ENCODE data around the gene TAGLN.

Gene TAGLN

DNA sequence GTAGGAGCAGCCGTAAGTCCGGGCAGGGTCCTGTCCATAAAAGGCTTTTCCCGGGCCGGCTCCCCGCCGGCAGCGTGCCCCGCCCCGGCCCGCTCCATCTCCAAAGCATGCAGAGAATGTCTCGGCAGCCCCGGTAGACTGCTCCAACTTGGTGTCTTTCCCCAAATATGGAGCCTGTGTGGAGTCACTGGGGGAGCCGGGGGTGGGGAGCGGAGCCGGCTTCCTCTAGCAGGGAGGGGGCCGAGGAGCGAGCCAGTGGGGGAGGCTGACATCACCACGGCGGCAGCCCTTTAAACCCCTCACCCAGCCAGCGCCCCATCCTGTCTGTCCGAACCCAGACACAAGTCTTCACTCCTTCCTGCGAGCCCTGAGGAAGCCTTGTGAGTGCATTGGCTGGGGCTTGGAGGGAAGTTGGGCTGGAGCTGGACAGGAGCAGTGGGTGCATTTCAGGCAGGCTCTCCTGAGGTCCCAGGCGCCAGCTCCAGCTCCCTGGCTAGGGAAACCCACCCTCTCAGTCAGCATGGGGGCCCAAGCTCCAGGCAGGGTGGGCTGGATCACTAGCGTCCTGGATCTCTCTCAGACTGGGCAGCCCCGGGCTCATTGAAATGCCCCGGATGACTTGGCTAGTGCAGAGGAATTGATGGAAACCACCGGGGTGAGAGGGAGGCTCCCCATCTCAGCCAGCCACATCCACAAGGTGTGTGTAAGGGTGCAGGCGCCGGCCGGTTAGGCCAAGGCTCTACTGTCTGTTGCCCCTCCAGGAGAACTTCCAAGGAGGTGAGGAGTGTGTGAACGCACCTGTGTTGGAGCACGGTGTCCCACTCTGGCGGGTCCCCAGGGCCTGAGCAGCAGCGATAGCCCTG, at the start of gene TAGLN:
Gene TAGLN, plus strand, starts transcription at position 318 of the 863 bp plus-strand sequence. CDS start 3,644 bp downstream, outside the sequence.
- H3K27ac ChIP-seq, result no peak within 1 kb of the TSS
- no peak for DNase-seq (ENCODE audit: low read depth, low spot score)

DNA sequence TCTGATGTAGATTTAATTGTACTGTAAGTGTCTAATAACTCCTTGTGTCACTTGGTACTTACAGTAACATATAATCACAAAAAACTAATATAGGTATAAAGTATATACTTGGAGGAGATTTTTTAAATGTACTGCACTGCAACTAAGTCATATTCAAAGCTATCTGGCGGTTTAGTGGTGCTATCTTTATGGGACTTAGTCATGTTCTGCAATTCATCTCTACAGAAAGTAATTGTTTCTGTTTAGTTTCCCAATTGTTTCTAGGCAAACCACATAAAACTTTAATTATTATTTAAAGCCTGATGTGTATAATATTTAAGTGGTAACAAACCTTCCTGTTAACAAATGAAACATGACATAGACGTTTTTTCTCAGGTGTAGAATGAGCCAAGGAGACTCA, 47.1 kb upstream of the TAGLN start:
- H3K27ac ChIP-seq, result no peak overlapping the region
- no peak for DNase-seq (ENCODE audit: low read depth, low spot score)

DNA sequence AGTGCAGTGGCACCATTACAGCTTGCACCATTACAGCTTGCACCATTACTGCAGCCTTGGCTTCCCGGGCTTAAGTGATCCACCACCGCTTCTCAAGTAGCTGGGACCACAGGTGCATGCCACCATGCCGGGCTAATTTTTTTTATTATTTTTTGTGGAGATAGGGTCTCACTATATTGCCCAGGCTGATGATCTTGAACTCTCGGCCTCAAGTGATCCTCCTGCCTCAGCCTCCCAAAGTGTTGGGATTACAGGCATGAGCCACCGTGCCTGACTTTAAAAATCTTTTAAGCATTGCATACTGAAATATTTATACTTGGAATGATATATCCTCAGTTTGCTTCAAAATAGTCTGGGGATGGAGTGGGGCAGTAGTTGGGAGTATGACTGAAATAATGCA, 44.7 kb upstream of the TAGLN start:
- no peak for DNase-seq (ENCODE audit: low read depth, low spot score)
- H3K27ac ChIP-seq, result no peak overlapping the region

DNA sequence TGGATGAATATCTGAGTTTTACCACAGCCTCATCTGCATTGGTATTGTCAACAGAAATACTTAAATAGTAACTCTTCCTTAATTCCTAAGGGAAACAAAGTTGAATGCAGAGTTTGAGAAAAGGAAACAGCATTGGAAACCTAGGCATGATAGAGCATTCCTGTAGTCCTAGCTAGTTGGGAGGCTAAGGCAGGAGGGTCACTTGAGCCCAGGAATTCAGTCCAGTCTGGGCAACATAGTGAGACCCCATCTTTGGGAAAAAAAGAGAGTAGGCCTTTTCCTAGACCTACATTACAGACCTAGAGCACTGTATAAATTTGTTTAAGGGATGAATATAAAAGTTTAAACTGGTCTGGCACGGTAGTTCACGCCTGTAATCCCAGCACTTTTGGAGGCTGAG, 41.7 kb upstream of the TAGLN start:
- no peak overlapping the region for H3K27ac ChIP-seq
- no peak for DNase-seq (ENCODE audit: low read depth, low spot score)

DNA sequence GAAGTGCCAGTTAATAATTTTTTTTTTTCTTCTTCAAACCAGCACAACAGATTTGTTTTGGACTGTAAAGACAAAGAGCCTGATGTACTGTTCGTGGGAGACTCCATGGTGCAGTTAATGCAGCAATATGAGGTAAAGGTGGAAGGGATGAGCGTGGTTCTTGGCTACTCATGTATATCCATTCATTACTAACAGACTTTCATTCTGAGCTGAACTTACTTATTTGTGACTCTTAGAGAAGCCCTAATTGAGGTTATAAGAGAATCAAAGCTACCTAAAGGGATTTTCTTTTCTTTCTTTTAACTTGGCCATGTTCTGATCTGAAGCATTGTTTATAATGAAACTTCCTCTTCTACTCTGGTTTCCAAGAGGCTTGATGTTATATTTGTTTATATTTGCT, 39.3 kb upstream of the TAGLN start:
- no peak for DNase-seq (ENCODE audit: low read depth, low spot score)
- H3K27ac ChIP-seq, result no peak overlapping the region

DNA sequence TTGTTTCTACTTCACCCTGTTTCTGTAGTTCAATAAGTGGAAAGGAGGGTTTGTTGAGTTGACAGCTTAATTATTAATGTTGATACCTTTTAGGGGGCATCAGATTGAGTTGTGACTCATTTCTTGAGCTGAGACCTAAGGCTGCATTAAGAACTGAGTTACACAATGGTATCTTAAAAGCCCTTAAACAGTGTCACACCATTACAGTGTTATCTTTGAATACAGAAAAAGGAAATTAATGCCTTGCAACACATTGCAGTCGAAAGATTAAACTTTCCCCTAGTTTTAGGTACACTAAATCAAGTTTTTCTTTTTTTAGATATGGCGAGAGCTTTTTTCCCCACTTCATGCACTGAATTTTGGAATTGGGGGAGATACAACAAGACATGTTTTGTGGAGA, 38.3 kb upstream of the TAGLN start:
- H3K27ac ChIP-seq, result no peak overlapping the region
- no peak for DNase-seq (ENCODE audit: low read depth, low spot score)

GRCh38 chr11:117166491-117166890, 32.7 kb upstream of the TAGLN start:
- DNase-seq (ENCODE audit: low read depth, low spot score), result no peak
- H3K27ac ChIP-seq, result no peak overlapping the region

- H3K27ac ChIP-seq, result no peak overlapping the region
- no peak for DNase-seq (ENCODE audit: low read depth, low spot score)
Measured at GRCh38 chr11:117169736-117170135, 29.4 kb upstream of the TAGLN start.

DNA sequence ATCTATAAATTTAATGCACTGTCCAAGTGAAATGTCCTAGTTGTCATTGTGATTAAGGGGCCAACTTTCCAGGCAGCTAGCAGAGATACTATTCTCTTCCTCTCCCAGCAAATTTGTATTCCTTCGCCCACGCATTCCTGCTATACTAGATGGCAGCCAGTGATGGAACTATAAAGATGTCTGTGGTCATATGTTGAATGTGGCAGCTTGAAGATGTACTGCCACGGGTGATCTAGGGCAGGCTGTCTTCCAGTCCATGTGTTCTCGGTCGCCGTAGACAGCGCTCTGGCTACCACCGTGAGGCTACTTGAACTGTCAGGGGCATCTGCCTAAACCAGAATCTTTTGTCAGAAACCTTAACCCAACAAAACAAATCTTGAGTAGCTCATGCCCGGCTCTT, 29.0 kb upstream of the TAGLN start:
- no peak for DNase-seq (ENCODE audit: low read depth, low spot score)
- H3K27ac ChIP-seq, result no peak overlapping the region

GRCh38 chr11:117171007-117171403, 28.2 kb upstream of the TAGLN start:
- H3K27ac ChIP-seq, result no peak overlapping the region
- no peak for DNase-seq (ENCODE audit: low read depth, low spot score)

DNA sequence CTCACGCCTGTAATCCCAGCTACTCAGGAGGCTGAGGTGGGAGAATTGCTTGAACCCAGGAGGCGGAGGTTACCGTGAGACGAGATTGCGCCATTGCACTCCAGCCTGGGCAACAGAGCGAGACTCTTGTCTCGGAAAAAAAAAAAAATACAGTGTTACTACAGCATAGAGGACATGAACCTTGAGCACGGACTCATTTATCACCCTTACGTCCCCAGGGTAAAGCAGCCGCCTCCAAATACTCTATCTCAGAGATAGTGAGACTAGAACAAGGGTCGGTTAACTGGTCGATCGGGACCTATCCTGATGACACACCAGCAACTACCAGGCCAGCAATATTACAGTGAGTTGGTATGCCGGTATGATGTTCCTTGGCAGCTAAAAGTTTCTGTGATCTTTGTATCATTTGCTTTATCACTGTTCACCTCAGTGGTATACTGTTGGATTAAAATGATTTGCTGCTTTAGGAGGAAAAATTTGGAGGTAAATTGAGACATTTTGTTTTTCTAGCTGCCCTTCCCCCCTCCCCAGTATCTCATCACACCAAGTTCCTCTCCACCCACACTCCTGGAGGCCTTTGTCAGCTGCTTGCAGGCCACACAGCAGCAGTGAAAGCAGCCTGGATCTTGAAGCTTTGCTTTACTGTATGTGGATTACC, 27.6 kb upstream of the TAGLN start:
- no peak for DNase-seq (ENCODE audit: low read depth, low spot score)
- no peak overlapping the region for H3K27ac ChIP-seq

DNA sequence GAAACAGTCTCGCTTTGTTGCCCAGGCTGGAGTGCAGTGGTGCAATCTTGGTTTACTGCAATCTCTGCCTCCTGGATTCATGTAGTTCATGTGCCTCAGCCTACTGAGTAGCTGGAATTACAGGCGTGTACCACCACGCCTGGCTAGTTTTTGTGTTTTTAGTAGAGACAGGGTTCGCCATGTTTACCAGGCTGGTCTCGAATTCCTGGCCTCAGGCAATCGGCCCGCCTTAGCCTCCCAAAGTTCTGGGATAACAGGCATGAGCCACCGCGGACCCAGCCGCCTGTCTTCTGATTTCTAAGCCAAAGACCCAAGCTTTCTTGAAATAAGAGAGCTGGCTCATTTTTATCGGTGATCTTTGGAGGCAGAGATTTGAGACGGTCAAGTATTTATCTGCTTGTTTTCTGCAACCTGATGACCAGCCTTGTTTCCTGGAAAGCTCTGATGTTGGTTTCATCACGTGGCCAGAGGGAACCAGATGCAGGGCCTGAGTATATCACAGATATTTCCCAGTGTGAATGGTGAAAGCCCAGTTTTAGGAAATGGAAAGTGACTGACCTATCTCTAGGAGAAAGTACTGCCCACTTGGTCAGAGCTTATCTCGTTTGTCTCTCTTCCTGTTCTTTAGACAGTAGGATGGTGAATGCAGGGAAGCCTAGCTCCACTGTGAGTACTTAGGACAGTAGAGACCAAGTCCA, 26.3 kb upstream of the TAGLN start:
- H3K27ac ChIP-seq, result peak overlapping the region; percentile 41

GRCh38 chr11:117175104-117175503, 24.1 kb upstream of the TAGLN start:
- no peak for DNase-seq (ENCODE audit: low read depth, low spot score)
- no peak overlapping the region for H3K27ac ChIP-seq

More for the DNA sequence above, 26.3 kb upstream of the TAGLN start:
- DNase-seq (ENCODE audit: low read depth, low spot score), result no peak

- DNase-seq (ENCODE audit: low read depth, low spot score), result no peak
- H3K27ac ChIP-seq, result no peak overlapping the region
Measured at GRCh38 chr11:117175781-117176180, 23.4 kb upstream of the TAGLN start.

DNA sequence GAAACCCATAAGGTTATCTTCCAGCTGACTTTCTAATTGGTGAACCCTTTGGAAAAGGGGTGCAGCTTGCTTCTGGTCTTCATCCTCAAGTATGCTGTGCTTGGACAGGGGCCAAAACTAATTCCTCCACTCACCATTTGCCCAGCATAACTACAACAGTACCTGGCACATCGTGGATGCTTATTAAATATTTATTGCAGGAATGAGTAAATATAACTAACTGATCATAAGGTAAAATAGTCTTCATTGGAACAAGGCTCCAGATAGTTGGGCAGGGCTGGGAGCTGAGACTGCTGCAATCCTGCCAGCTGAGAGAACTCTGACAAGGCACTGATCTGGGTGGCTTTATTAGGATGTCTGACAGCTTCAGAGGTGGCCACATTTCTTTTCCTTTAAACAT, 23.0 kb upstream of the TAGLN start:
- no peak for DNase-seq (ENCODE audit: low read depth, low spot score)
- H3K27ac ChIP-seq, result no peak overlapping the region

GRCh38 chr11:117177534-117178209, 21.5 kb upstream of the TAGLN start:
- peak overlapping the region; percentile 72 for H3K27ac ChIP-seq
- DNase-seq (ENCODE audit: low read depth, low spot score), result no peak

DNA sequence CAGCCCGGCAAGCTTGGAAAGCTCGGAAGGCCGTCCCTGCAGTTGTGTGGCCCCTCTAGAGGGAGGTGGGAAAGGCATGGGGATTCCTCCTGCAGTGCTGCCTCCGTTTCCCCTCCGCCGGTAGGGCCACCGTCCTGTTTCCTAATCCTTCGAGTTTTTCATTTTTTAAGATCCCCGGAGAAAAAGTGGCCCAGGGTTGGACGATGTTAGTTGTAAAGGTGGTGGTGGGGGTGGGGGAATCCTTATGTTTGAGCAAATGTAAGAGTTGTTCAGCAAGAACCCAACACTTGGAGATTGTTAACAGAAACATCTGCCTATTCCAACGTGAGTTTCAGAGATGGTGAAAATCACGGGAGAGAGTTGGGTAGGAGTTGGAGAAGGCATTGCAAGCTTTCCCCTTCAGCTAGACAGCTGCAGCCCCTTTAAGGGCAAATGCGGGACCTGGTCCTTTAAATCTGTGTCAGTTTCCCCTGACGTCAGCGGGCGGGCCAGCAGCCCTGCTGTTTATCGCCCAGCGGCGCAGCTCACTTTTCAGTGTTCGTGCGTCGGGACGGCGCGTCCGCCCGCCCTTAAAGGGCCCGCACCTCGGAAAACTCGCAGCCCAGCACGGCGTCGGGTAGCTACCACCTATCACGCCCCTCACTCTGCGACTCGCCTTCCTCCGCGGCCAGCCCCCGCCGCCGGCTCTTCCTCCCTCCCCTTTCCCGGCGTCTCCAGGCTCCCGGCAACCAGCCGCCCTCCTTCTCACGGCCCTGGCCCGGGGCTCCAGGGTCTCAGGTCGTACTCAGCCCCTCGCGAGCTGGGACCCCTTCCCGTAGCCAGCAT, 20.7 kb upstream of the TAGLN start, which contains the start of gene SIDT2:
Gene SIDT2, plus strand, starts transcription at position 534 of the 825 bp plus-strand sequence. CDS start 521 bp downstream, outside the sequence.
- DNase-seq (ENCODE audit: low read depth, low spot score), result peak; percentile 37
- peak within 1 kb of the TSS; percentile 72 for H3K27ac ChIP-seq

DNA sequence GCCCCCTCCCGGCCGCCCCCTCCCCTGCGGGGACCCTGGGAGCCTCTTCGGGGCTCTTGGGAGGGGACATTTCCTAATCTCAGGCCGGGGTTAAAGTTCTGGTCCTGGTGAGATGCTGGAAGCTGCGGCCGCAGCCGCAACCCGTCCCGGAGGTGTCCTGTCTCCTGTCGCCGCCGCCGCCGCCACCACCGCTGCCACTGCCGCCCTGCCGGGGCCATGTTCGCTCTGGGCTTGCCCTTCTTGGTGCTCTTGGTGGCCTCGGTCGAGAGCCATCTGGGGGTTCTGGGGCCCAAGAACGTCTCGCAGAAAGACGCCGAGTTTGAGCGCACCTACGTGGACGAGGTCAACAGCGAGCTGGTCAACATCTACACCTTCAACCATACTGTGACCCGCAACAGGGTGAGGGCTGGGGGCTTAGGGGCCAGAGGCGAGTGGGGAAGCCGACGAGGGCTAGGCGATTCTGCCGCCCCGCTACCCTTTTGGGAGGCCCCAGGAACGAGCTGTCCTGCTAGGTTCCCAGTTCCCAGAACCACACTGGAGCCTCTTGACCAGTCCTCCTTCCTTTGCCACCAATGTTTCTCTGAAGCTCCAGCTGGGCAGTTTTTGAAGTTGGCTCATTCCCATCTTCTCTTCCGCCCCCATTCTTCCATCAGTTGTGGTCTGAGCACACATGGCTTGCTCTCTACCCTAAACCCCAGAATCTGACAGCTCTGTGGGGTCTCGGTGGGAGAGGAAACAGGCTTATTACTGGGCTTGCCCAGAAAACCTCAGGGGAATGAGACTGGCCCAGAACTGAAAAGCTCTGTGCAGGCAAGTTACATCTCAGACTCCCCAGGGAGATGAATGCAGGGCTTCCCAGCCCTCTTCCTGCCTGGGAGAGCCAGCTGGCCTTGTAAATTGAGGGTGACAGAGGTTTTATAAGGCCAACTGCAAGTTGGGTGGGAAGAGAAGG, 19.8 kb upstream of the TAGLN start:
- DNase-seq (ENCODE audit: low read depth, low spot score), result no peak
- H3K27ac ChIP-seq, result peak overlapping the region; percentile 72

Data from epithelial cell of prostate (primary cell).